ENCODE measurements around the gene MAGI1. TPM values are rescaled to one million over a fixed set of nuclear protein-coding genes. Genes with fewer than 3 reads are reported as not detected.

MAGI1 gene
- total RNA-seq, 1 donor from 2014 or later, result 33.1 TPM

DNA sequence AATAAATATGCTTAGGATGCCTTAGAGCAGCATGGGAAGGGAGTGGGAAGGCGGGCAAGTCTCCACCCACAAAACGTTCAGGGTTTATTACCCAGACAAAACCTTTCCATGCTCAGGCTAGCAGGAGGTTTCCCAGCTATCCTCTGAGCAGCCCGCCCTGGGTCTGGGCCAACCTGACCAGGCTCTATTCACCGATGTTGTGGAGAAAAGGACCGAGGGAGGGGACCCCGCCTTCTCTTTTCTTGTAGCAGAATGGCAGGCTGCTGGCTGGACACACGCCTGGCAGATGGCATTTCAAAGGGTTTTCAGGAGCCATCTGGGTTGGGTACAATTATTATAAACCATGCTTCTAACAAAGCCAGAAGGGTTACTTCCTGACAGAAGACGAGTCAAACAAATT lies 540.9 kb downstream of the MAGI1 start:
- no peak for ATAC-seq
- DNase-seq (ENCODE audit: missing footprints), result no peak
- intact Hi-C loops (cut with DNase I), result no loop called here

GRCh38 chr3:65497236-65497635 lies 541.5 kb downstream of the MAGI1 start:
- no peak for ATAC-seq
- no peak for DNase-seq (ENCODE audit: missing footprints)
- intact Hi-C loops (cut with DNase I), result no loop called here

DNA sequence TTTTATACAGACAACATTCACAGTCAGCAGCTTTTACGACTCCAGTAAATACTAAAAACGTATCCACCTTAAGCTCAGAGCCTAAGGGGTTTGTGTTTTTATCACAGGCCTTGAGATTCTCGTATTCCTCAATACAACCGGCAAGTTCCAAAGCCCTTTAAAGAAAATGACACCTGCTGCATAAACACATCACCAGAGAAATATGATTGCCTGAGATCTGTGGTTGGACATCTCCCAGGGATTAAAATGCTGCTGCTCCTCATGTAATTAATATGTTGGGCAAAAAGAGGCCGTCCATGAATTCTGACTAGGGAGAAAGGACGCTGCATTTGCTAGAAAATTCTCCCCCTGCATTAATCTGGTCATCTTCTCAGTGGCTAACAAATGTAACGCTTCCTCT lies 544.8 kb downstream of the MAGI1 start:
- ATAC-seq, result no peak
- intact Hi-C loops (cut with DNase I), result no loop called here
- DNase-seq (ENCODE audit: missing footprints), result no peak

GRCh38 chr3:65493371-65493882 lies 545.3 kb downstream of the MAGI1 start:
- ATAC-seq (no peak), DNase-seq (ENCODE audit: missing footprints) (no peak)
- intact Hi-C loops (cut with DNase I), result no loop called here

GRCh38 chr3:65492249-65492648 lies 546.5 kb downstream of the MAGI1 start:
- DNase-seq (ENCODE audit: missing footprints) (no peak), ATAC-seq (no peak)
- intact Hi-C loops (cut with DNase I), result no loop called here

DNA sequence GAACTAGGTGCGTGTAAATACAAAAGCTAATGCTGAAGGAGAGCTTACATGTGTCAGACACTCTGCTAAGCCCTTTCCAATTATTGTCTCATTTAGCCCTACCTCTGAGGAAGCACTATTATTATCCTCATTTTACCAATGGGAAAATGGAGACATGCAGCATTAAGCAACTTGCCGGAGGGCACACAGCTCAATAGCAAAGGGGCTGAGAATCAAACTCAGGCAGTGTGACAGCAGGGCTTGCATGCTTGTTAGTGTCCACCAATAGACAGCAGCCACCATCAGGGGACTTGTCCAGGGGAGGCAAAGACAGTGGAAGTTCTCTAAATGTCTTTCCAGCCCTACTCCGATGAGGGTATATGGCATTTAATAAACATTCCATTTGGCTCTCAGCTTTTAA lies 548.6 kb downstream of the MAGI1 start:
- DNase-seq (ENCODE audit: missing footprints), result no peak
- no peak for ATAC-seq
- intact Hi-C loops (cut with DNase I), result no loop called here

DNA sequence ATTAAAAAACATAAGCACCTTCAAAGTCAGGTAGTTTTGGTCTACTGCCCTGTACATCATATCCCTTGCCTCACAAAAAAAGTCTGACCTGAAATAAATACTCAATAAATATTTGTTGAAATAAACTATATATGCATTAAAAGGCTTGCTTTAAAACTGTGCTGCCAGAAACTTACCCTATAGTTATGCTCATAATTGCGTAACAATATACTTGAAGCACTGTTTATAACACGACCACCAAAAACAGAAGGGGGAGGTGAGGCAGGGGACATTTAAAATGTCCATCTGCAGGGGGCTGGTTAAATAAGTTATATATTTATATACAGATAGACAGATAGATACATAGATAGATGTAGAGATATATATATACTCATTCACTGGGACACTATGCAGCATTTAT lies 549.5 kb downstream of the MAGI1 start:
- no peak for ATAC-seq
- intact Hi-C loops (cut with DNase I), result no loop called here
- no peak for DNase-seq (ENCODE audit: missing footprints)

GRCh38 chr3:65485826-65486469 lies 552.8 kb downstream of the MAGI1 start:
- intact Hi-C loops (cut with DNase I), result no loop called here
- ATAC-seq (peak; percentile 57), DNase-seq (ENCODE audit: missing footprints) (no peak)

GRCh38 chr3:65484964-65485363 lies 553.8 kb downstream of the MAGI1 start:
- ATAC-seq (no peak), DNase-seq (ENCODE audit: missing footprints) (no peak)
- intact Hi-C loops (cut with DNase I), result no loop called here

GRCh38 chr3:65483480-65483879 lies 555.2 kb downstream of the MAGI1 start:
- intact Hi-C loops (cut with DNase I), result no loop called here
- DNase-seq (ENCODE audit: missing footprints), result peak; percentile 62
- peak; percentile 87 for ATAC-seq

GRCh38 chr3:65483011-65483410 lies 555.7 kb downstream of the MAGI1 start:
- ATAC-seq (peak; percentile 23), DNase-seq (ENCODE audit: missing footprints) (no peak)
- intact Hi-C loops (cut with DNase I), result no loop called here

GRCh38 chr3:65481085-65481484 lies 557.6 kb downstream of the MAGI1 start:
- DNase-seq (ENCODE audit: missing footprints) (no peak), ATAC-seq (no peak)
- intact Hi-C loops (cut with DNase I), result no loop called here

GRCh38 chr3:65479990-65480389 lies 558.7 kb downstream of the MAGI1 start:
- DNase-seq (ENCODE audit: missing footprints), result no peak
- no peak for ATAC-seq
- intact Hi-C loops (cut with DNase I), result no loop called here

DNA sequence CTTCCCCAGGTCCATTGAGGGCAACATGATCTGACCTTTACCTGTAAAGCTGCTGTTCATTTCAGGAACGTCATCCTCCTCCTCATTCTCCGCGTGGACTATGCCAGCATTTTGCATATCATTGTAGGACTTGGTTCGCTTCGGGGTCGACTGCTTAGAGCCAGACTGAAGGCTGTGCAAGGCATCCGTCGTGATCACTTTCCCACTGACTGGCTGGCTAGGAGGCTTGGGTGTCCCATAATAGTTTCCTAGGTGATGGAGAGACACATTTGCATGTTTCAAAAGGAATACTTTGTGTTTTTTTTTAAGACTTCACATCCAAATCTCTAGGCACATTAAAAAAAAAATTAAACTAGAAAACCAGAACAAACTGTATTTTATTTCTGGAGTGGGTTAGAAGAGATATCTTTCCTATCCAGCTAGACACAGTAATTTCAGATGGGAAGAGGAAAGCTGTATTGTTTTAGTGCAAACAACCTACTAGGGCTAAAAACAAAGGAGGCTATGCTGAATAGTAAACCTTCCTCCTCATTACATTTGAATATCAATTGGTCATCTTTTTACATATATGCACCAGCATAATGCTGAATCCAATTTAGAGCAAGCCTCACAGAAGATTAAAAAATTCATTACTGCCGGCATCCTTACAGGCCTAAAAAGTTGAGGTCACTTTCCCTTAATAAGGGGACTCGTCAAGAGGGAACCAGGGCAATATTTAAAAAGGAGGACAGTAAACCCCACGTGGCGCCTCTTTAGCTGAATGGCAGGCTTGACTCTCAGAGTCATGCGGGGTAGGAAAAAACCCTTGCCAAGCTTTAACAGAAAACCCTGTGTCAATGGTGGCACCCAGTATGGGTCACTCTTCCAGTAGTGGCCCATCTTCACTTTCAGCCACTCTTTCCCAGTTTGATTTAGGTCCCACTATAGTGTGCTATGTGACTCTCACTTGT lies 559.9 kb downstream of the MAGI1 start:
- DNase-seq (ENCODE audit: missing footprints) (no peak), ATAC-seq (no peak)
- intact Hi-C loops (cut with DNase I), result no loop called here

DNA sequence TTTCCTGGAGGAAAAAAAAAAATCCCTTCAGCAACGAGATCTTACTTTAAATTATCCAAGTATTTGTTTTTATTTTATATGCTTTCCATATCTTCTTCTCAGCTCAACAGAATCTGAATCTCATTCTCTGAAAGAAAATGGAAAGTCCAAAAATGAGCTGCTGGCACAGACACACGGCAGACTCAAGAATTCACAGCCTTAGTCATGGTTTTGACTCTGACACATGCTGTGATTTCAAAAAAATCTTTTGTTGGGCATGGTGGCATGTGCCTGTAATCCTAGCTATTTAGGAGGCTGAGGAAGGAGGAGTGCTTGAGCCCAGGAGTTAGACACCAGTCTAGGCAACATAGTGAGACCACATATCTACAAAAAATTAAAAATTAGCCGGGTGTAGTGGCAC lies 565.0 kb downstream of the MAGI1 start:
- ATAC-seq (no peak), DNase-seq (ENCODE audit: missing footprints) (no peak)
- intact Hi-C loops (cut with DNase I), result no loop called here

DNA sequence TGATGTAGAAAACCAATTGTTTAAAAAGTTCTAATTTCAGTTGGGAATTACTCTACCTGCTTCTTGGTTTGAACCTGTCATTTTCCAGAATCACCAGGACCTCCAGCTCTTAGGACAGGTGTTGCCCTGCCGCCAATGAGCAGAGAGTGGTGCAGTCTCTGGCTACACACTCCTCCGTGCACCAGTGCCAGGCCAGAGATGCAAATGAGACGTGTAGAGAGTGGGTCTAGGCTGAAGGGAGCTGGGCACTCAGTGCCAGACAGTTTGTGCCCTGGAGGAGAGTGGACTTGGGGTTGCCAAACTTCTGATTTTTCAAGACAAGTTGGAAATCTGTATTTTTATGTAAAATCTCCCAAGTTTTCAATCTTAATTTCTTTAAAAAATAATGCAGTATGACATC lies 566.2 kb downstream of the MAGI1 start:
- intact Hi-C loops (cut with DNase I), result no loop called here
- DNase-seq (ENCODE audit: missing footprints) (no peak), ATAC-seq (no peak)

GRCh38 chr3:65466300-65466988 lies 572.3 kb downstream of the MAGI1 start:
- DNase-seq (ENCODE audit: missing footprints) (no peak), ATAC-seq (no peak)
- intact Hi-C loops (cut with DNase I), result no loop called here

DNA sequence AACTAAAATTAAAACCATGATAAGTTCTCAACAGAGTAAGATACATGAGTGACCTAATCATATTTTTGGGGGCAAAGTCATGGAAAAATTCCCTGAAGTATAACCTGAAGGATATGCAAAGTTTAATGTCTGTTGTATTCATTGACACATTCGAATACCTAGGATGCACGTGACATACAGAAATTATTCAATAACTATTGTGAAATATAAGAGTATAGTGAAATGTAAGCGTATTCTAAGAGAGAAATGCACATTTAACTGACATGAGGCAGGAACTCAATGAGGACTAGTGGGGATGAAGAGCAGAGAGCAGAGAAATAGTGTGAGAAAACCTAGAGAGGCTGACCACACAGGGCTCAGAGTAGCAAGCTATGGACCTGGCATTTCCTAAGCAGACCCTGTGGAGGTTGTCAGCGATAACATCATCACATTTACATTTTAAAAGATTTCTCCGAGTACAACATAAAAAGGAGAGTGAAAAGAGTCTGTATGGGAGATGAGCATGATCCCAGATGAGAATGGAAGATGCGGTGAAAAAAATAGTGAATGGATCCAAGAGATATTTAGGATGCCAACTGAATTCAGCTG lies 588.8 kb downstream of the MAGI1 start:
- intact Hi-C loops (cut with DNase I), result no loop called here
- DNase-seq (ENCODE audit: missing footprints) (no peak), ATAC-seq (no peak)

DNA sequence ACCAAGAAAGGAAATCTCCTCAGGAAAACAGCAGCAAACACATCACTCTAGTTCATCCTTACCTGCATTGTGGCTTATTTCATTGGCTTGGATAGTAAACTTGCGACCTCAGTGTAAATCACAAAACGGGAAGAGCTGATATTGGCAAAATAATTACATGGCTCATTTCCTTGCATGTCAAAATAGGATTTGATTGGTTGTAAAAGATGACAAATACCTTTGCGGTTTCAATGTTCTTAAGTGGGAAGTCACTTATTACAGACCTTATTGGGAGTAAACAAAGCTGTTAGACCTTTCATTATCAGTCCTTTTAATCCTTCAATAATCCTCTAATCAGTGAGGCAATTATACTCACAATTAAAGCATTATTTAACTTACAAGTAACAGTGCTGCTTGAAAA lies 590.6 kb downstream of the MAGI1 start:
- DNase-seq (ENCODE audit: missing footprints) (no peak), ATAC-seq (no peak)
- intact Hi-C loops (cut with DNase I), result no loop called here

Measured in Right ventricle myocardium inferior (tissue), 1 donor.